ENCODE measurements around the gene SDCCAG8. TPM values are rescaled to one million over a fixed set of nuclear protein-coding genes. Genes with fewer than 3 reads are reported as not detected.

SDCCAG8 gene
- total and polyA plus RNA-seq, 2 of the 8 experiments (the other 6 are each of a cell fraction or from before 2014, with no cell fraction given), result 15.6 to 21.0 TPM

DNA sequence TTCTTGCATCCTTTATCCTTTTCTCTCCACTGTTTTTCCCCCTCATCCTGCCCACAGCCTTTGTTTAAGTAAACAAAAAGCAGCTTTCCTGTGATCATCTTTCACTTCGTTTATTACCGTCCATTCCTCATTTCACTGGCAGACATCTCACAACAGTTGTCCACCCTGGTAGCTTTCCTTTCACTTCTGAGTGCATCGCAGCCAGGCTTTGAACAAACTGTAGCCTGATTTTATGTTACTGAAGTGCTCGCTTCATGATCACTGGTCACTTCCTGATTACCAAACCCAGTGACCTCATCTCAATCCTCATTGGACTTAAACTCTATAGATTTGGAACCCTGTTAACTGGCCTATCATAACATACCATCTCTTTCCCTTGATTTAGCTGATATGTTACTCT is 67.7 kb downstream of the SDCCAG8 start:
- Histone ChIP-seq H3K23ac (ENCODE audit: insufficient read length) (no peak overlapping the region), H2AK5ac (ENCODE audit: low read depth, low read length) (no peak overlapping the region), H4K8ac (ENCODE audit: extremely low read depth, insufficient read depth, low read length) (no peak overlapping the region), H3K56ac (replicated peaks; ENCODE audit: insufficient read length, low read depth, low read length) (no peak overlapping the region), H3K23me2 (ENCODE audit: low read depth, low read length) (no peaks in the 10 kb centered on the region), H2BK120ac (replicated peaks; ENCODE audit: low read depth, low read length) (no peak overlapping the region), H2BK15ac (ENCODE audit: low read length) (no peak overlapping the region), H4K91ac (replicated peaks; ENCODE audit: insufficient read length, low read length) (no peak overlapping the region), H2BK20ac (ENCODE audit: low read length) (no peak overlapping the region), H3K4me2 (ENCODE audit: insufficient read depth in 1 of 2, low read depth in 2 of 2, low read length in 2 of 2) (no peak overlapping the region), H4K5ac (ENCODE audit: insufficient read length, low read depth, low read length) (no peak overlapping the region), H3K79me2 (ENCODE audit: control insufficient read depth in 1 of 2, insufficient read depth in 2 of 2, low read length in 2 of 2) (no peaks in the 10 kb centered on the region), H3K14ac (ENCODE audit: insufficient read length) (no peak overlapping the region), H3K9ac (replicated peaks in 1 of 4; ENCODE audit: extremely low read depth in 1 of 4, low read depth in 3 of 4, low read length in 3 of 4) (no peak overlapping the region), H3K27ac (ENCODE audit: low read depth, low read length) (no peak overlapping the region), H3K79me1 (ENCODE audit: low read depth, low read length) (no peaks in the 10 kb centered on the region), H2AFZ (ENCODE audit: low read length) (no peak overlapping the region), H3K4ac (replicated peaks; ENCODE audit: insufficient read length, low read depth, low read length) (no peak overlapping the region), H3K18ac (ENCODE audit: extremely low read depth, low read length) (no peak overlapping the region), H3K4me3 (ENCODE audit: extremely low read depth in 1 of 4, insufficient read depth in 2 of 4, low read depth in 3 of 4, low read length in 4 of 4) (no peak overlapping the region), H3K4me1 (replicated peaks in 1 of 4; ENCODE audit: control insufficient read depth in 3 of 4, insufficient read depth in 4 of 4, low read length in 3 of 4) (no peaks in the 10 kb centered on the region), H2BK5ac (ENCODE audit: low read depth, low read length) (no peak overlapping the region), H4K20me1 (replicated peaks in 1 of 2; ENCODE audit: control insufficient read depth in 1 of 2, insufficient read depth in 2 of 2, low read length in 2 of 2) (no peaks in the 10 kb centered on the region), H3K9me3 (ENCODE audit: insufficient read depth in 2 of 2, low read depth in 1 of 2, low read length in 1 of 2) (no peaks in the 10 kb centered on the region), H3K27me3 (replicated peaks in 1 of 4; ENCODE audit: control insufficient read depth in 3 of 4, extremely low read depth in 1 of 4, insufficient read depth in 3 of 4, low read length in 3 of 4) (no peaks in the 10 kb centered on the region), H3K36me3 (ENCODE audit: control insufficient read depth in 2 of 4, insufficient read depth in 4 of 4, low read length in 3 of 4) (no peaks in the 10 kb centered on the region), H2BK12ac (ENCODE audit: low read depth, low read length) (no peak overlapping the region)
- CTCF ChIA-PET (ENCODE audit: partially characterized antibody), result interaction anchor here (1.0 to 2.2 kb wide), 3 partner anchors 10 to 174 kb away, joined by 3 to 12 read pairs (median 5); no protein-coding TSS in a partner anchor
- DNase-seq (ENCODE audit: low read depth in 1 of 2, low spot score in 2 of 2) (no peak), FAIRE-seq (no peak)
- 99% methylated on average over 4 of the region's 4 CpGs; no CpG with 5 or more reads in 1 of the 2 experiments for WGBS, 2 experiments (ENCODE audit: extremely low coverage in 1 of 2, insufficient coverage in 1 of 2, insufficient read length in 1 of 2, insufficient replicate concordance in 2 of 2, low coverage in 1 of 2, low lambda C conversion rate in 2 of 2, missing lambda C conversion rate in 1 of 2)
- no peak for TF ChIP-seq SIN3A (conservative IDR thresholded peaks at IDR 0.05 in 1 of 2, IDR thresholded peaks at IDR 0.05 in 1 of 2; ENCODE audit: low read depth in 1 of 2, low read length in 2 of 2)
- POLR2A ChIA-PET (ENCODE audit: partially characterized antibody), result interaction anchor here (0.6 kb wide), 1 partner anchor 53 kb away, joined by 4 read pairs; no protein-coding TSS in a partner anchor

Data from H1 (cell line).